ENCODE data around the gene BLCAP.
"Not testable (repeated sequence)": the region's sequence is repeated elsewhere in the genome, so short reads cannot be mapped to it uniquely, and the experiment has no call there.

BLCAP gene

DNA sequence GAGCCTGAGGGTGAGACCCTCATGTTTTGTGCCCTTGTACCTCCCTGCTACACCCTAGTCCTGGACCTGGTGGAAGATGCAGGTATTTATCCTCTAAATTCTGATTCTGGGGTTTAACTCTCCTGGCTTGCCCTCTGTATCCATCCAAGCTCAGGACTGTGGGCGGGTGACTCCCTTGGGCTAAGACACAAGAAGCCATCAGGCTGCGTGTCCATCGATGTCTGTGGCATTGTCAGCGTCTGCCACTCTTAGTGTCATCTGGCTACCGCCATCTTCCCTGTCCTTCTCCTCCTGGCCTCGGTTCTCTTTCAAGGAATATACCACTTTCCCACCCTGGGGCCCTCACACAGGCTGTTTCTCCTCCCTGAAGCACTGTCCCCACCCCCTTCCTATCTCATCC lies 28.9 kb upstream of the BLCAP start:
- DNase-seq (ENCODE audit: low read depth) = no peak

DNA sequence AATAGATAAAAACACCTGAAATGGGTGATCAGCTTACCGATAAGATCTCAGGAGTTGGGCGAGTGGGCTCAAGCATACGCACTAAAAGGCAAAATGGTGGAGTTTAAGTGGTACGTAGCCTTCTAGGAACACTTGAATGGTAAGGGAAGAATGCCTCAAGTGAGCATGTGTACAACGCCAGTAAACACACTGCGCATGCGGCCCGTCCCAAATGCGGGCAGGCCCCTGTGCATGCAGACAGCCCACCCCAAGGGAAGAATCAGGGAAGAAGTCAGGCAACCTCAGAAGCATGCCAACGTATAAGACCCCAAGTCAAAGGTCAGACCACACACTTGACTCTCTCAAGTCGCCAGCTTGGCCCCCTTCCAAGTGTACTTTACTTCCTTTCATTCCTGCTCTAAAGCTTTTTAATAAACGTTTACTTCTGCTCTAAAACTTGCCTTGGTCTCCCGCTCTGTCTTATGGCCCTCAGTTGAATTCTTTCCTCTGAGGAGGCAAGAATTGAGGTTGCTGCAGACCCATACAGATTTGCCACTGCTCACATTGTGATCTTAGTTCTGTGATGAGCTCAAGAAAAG lies 27.1 kb upstream of the BLCAP start:
- DNase-seq (ENCODE audit: low read depth) = not testable (repeated sequence)

DNA sequence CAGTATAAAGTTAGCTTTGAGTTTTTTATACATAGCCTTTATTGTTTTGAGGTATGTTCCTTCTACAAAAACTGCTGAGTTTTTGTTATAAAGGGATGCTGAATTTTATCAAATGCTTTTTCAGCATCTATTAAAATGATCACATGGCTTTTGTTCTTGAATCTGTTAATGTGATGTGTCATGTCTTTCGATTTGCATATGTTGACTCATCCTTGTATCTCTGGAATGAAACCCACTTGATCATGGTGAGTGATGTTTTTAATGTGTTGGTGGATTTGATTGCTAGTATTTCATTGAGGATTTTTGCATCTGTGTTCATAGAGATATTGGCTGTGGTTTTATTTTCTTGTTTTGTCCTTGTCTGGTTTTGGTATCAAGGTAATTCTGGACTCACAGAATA lies 24.7 kb upstream of the BLCAP start:
- DNase-seq (ENCODE audit: low read depth) = no peak

DNA sequence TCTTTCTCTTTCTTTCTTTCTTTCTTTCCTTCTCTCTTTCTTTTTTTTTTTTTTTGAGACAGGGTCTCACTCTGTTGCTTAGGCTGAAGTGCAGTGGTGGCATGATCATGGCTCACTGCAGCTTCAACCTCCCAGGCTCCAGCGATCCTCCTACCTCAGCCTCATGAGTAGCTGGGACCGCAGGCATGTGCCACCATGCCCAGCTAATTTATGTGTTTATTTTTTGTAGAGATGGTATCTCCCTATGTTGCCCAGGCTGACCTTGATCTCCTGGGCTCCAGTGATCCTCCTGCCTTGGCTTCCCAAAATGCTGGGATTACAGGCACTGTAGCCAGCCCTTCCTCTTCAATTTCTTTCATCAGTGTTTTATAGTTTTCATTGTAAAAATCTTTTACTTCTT lies 24.0 kb upstream of the BLCAP start:
- DNase-seq (ENCODE audit: low read depth) = not testable (repeated sequence)

DNA sequence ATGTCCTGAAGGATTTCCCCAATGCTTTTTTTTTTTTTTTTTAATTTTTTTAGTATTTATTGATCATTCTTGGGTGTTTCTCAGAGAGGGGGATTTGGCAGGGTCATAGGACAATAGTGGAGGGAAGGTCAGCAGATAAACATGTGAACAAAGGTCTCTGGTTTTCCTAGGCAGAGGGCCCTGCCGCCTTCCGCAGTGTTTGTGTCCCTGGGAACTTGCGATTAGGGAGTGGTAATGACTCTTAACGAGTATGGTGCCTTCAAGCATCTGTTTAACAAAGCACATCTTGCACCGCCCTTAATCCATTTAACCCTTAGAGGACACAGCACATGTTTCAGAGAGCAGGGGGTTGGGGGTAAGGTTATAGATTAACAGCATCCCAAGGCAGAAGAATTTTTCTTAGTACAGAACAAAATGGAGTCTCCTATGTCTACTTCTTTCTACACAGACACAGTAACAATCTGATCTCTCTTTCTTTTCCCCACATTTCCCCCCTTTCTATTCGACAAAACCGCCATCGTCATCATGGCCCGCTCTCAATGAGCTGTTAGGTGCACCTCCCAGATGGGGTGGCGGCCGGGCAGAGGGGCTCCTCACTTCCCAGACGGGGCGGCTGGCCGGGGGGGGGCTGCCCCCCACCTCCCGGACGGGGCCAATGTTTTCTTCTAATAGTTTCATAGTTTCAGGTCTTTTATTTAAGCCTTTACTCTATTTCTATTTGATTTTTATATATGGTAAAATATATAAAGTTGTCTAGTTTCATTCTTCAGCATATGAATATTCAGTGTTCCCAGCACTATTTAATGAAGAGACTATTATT lies 22.6 kb upstream of the BLCAP start:
- DNase-seq (ENCODE audit: low read depth) = not testable (repeated sequence)

DNA sequence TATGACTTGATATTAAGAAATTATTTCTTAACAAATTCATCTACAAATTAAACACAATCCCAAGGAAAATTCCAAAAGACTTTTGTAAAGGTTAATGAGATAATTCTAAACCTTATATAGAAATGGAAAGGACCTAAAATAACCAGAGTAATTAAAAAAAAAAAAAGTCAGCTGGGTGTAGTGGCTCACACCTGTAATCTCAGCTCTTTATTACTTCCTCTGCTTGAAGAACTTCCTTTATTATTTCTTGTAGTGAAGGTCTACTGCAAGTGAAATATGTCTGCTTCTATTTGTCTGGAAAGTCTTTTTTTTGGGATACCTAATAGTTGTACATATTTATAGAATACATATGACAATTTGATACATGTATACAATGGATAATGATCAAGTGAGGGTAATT lies 20.2 kb upstream of the BLCAP start:
- DNase-seq (ENCODE audit: low read depth) = no peak

DNA sequence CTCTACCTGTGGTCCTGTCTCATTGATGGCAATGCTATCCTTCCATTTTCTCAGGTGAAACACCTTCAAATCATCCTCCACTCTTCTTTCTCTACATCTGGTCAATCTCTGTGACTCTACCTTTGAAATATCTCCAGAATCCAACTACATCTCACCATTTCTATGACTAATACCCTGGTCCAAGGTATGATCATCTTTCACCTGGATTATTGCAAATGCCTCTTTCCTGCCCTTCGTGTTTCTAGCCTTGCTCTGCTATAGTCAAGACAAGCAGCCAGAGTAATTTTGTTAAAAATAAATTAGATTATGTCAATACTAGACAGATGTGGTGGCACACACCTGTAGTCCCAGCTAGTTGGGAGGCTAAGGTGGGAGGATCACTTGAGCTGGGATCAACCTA lies 17.8 kb upstream of the BLCAP start:
- DNase-seq (ENCODE audit: low read depth) = no peak

DNA sequence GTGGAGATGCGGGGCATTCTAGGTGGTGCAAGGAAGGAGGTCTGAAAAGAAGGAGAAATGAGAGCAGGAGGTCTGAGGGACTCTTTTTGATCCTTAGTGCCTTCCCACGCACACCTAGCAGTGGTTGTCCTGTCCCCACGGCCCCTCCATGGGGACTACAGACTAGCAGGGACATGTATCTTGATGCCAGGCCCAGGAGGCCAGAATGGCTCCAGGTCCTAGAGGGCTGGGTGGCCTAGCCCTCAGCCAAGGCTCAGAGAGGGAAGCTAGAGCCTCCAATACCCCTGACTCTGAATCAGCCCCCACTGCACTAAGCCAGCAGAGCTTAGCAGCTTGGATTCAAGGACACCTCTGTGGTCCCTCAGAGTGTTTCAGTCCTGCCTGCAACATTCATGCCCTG lies 16.7 kb upstream of the BLCAP start:
- DNase-seq (ENCODE audit: low read depth) = no peak

DNA sequence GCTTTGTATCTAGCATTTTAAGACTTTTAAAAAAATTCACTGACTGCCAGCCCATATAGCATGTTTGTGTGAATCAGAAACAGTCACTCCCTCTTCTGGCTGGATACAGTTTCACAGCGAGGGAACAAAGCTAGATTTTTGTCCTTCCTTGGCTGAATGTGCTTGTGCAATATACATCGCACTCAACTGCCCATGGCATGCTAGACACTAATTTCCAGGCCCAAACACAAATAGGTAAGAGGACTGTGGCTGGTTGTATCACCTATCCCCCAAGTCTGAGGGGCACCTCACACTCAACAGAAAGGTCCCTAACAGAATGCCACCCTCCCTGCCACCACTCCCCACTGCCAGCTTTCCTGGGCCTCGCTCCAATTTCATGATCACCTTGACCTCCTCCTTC lies 16.2 kb upstream of the BLCAP start:
- no peak for DNase-seq (ENCODE audit: low read depth)

DNA sequence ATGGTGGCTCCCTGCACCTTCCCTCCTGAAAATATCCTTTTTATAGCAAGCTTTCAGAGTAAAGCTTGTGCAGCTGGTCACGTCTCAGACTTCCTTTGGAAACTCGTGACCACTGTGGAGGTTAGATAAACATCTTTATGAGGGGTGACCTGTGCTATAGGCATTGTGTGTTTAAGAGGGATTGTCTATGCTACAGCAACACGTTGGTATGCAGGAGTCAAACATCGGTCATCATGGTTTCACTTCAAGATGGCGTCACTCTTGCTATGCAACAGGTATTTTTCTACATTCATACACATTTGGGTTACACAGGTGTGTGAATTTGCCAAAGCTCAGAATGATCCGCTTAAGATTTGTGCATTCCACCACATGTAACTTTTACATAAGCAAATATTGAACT lies 14.6 kb upstream of the BLCAP start:
- DNase-seq (ENCODE audit: low read depth) = no peak

DNA sequence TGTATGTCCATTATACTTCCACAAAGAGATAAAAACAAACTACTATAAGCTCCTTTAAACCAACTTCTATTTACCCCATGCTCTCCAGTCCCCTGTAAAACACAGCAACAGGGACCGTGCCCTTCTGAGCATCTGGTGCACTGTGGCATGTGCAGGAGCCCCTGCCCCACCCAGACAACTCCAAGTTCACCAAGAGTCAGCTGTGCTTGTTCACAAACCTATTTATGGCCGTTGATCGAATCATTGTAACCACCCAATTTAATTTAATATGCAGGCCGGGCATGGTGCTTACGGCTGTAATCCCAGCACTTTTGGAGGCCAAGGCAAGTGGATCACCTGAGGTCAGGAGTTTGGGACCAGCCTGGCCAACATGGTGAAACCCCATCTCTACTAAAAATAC lies 13.7 kb upstream of the BLCAP start:
- DNase-seq (ENCODE audit: low read depth) = no peak

DNA sequence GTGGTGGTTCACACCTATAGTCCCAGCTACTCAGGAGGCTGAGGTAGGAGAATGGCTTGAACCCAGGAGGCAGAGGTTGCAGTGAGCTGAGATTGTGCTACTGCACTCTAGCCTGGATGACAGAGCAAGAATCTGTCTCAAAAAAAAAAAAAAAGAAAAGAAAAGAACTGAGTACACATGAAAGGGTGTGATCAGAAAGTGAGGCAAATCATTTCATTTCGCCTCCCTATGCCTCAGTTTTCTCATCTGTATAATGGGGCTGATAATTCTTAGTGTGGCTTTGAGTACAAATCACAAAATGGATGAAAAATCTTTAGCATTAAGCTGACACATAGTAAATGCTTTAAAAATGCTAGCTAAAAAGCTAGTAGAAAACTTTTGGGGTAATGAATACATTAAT lies 13.2 kb upstream of the BLCAP start:
- DNase-seq (ENCODE audit: low read depth) = not testable (repeated sequence)

DNA sequence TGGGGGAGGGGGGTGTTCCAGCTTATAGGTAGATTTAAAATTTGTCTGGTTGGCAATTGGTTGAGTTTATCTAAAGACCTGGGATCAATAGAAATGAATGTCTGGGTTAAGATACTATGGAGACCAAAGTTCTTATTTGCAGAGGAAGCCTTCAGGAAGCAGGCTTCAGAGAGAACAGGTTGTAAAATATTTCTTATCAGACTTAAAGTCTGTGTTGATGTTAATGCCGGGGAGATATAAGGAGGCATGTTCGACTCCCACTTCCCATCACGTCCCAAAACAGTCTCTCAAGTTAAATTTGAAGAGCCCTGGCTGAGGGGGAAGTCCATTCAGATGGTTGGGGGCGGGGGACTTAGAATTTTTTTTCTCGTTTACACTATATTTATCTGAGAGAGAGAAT lies 12.3 kb upstream of the BLCAP start:
- DNase-seq (ENCODE audit: low read depth) = no peak

DNA sequence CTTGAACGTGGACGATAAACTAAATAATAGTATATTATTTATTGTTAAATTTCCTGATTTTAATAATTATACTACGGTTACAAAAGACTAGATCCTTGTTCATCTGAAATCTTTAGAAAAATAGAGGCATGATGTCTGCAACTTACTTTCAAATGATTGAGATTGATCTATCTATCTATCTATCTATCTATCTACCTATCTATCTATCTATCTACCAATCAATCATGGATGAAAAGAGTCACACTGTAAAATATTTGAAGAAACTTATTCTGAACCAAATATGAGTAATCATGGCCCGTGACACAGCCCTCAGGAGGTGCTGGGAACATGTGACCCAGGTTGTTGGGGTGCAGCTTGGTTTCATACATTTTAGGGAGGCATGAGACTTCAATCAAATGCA lies 11.7 kb upstream of the BLCAP start:
- DNase-seq (ENCODE audit: low read depth) = no peak

DNA sequence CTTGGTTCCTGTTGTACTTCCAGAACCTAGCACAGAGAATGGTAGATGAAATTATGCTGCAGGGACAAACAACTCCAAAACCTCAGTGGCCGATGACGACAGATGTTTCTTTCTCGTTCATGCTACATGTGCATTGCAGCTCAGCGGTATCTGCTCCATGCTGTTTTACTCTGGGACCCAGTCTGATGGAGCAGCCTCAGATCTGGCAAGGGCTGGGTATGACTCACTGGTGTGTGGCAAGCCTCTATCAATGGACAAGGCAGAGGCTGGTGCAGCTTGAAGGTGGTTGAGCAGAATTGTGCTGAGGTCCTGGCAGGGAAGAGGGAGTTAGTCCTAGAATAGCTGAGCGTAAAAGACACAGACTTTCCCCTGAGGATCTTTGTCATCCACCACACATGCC lies 10.3 kb upstream of the BLCAP start:
- no peak for DNase-seq (ENCODE audit: low read depth)

DNA sequence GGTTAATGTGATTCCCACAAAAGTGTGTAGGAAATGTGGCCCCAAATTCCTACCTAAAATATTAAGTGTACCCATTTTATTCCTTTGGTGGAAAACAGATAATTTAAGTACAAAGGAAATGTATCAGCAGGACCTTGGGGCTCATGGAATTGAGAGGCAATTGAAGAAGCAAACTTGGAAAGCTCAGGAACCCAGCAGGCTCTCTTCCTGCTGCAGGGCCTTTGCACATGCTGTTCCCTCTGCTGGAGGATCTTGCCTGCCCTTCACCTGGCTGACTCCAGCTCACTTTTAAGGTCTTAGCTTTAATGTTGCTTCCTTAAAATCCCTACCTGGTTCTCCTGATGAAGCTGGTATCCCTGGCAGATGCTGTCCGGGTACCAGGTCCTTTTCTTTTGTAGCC lies 9.8 kb upstream of the BLCAP start:
- no peak for DNase-seq (ENCODE audit: low read depth)

DNA sequence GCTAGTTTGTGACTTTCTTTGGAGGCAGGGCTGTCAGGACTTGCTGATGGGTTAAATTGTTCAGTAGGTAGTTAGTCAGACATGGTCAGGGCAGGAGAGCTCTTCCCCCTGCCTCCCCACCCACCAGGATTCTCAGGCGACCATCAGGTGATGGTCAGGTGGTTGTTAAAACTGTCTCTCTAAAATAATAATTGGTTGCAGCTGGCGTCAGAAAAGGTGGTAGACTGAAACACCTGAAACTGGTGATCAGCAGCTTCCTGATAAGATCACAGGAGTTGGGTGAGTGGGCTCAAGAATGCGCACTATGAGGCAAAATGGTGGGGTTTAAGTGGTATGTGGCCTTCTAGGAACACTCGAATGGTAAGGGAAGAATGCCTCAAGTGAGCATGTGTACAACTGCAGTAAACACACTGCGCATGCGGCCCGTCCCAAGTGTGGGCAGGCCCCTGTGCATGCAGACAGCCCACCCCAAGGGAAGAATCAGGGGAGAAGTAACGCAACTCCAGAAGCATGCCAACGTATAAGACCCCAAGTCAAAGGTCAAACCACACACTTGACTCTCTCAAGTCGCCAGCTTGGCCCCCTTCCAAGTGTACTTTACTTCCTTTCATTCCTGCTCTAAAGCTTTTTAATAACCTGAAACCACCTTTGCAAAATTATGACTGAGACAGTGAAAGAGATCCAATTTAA lies 7.9 kb upstream of the BLCAP start:
- DNase-seq (ENCODE audit: low read depth) = no peak

DNA sequence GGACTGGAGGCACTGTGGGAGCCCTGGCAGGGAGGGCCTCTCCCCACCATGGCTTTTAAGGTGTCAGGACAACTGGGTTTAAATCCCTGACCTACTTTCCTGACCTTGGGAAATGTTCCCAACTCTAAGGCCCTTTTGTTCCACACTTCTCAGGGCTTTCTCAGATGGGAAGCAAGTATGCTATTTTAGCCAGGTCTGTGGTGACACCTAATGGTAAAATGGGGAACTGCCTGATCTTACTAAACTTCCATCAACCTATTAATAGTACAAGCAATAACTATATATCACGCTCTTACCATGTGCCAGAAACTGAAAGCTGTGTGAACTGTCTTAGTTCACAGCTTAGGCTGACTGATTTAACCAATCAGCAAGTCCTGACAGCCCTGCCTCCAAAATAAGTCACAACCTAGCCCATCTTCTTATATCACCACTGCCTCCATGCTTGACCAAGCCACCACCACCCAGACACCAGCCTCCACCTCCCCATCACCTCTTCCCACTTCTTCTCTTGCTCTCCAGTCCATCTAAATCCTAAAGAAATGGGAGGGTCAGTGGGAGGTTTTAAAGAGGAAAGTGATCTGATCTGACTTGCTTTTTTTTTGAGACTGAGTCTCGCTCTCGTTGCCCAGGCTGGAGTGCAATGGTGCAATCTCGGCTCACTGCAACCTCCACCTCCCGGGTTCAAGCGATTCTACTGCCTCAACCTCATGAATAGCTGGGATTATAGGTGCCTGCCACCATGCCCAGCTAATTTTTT lies 6.9 kb upstream of the BLCAP start:
- peak; percentile 71 for DNase-seq (ENCODE audit: low read depth)

DNA sequence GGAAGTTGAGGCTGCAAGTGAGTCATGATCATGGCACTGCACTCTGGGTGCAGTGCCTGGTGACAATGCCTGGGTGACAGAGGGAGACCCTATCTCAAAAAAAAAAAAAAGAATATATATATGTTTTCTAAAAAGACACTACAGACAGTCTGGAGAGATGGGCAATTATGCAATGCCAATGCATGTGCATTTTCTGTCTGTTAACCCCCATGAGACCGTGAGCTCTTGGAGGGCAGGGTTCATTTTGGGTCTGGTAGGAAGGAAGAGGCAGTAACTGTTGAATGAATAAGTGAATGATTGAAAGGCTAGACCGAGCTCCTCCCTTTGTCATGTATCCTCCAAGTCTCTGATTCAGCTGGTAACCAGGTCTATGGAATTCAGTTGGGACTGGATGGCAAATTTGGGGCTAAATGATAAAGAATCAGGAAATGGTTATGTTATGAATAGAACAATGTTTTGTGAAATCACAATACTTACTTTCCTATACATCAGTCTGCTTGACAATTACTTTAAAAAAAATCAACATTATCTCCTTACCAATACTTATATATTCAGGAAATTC lies 5.6 kb upstream of the BLCAP start:
- DNase-seq (ENCODE audit: low read depth) = no peak

DNA sequence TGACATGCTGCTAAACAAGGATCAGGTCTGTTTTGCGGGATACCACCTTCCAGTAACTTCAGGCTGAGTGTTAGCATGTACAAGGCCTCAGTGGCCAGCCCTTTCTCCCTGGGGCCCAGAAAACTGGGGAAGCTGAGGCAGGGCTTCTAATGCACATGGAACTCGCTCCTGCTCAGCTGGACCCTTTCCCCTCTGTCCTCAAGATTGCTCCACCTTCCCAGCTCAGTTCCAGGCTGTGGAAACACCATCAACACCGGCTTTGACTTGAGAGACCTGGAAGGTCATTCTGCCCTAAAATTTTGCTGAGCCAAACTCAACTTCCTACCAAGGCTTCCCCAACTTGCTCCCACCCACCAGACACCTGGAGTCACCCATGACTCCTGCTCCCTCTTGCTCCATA lies 4.2 kb upstream of the BLCAP start:
- no peak for DNase-seq (ENCODE audit: low read depth)

DNA sequence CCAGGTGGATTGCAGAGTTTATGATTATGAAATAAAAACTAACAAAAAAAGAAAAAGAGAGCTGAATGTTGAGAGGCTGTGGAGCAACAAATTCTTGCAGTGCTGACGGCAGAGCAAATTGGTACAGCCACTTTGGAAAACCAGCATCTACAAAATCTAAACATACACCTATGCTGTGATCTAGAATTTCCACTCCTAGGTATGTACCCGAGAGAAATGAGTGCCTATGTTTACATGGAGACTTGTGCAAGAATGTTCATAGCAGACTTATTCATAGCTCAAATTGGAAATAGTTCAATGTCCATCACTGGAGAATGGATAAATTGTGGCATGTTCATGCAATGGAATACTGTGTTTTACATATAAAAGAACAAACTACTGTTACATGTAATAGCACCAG lies 3.0 kb upstream of the BLCAP start:
- no peak for DNase-seq (ENCODE audit: low read depth)

DNA sequence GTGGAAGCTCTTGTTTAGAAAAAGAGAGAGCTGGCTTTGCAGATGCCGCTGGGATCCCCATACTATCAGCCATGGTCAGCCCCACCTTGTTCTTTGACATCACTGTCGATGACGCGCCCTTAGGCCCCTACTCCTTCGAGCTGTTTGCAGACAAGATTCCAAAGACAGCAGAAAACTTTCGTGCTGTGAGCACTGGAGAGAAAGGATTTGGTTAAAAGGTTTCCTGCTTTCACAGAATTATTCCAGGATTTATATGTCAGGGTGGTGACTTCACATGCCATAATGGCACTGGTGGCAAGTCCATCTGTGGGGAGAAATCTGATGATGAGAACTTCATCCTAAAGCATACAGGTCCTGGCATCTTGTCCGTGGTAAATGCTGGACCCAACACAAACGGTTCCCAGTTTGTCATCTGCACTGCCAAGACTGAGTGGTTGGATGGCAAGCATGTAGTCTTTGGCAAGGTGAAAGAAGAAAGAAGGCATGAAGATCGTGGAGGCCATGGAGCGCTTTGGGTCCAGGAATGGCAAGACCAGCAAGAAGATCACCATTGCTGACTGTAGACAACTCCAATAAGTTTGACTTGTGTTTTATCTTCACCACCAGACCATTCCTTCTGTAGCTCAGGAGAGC lies 2.4 kb upstream of the BLCAP start:
- DNase-seq (ENCODE audit: low read depth) = no peak
